Lung (tissue), 12 donors: Measurements from ENCODE around the gene CAMKK2. TPM values are rescaled to one million over a fixed set of nuclear protein-coding genes. Genes with fewer than 3 reads are reported as not detected.

Experiments
- ATAC-seq: fragments of 200-7000 bp; cut with Tn5 transposase; one replicate; pipeline ENCODE4 v1.9.1; 2020; ENCODE audit warnings: moderate number of reproducible peaks; ENCODE audit not compliant: insufficient read depth, low FRiP score
- DNase-seq, 3 donors: peaks; one replicate each; pipeline ENCODE4 v3.0.0-alpha.2; 2013 to 2017
- H3K27ac ChIP-seq, 2 donors: one replicate each; pipeline ENCODE4 v1.5.1; 2013; ENCODE audit warnings: mild to moderate bottlenecking in 2 of 2, moderate library complexity in 2 of 2, control low read depth in 1 of 2, inconsistent platforms in 1 of 2, low read depth in 1 of 2, low read length in 1 of 2
- H3K27me3 ChIP-seq, 3 donors: one replicate each; pipeline ENCODE4 v1.5.1; 2013; ENCODE audit warnings: low read length in 2 of 3; ENCODE audit not compliant: control insufficient read depth in 3 of 3, insufficient read depth in 3 of 3
- H3K36me3 ChIP-seq, 4 donors: one replicate each; pipeline ENCODE4 v1.5.1; 2013; ENCODE audit warnings: low read length in 4 of 4, mild to moderate bottlenecking in 1 of 4, moderate library complexity in 1 of 4; ENCODE audit not compliant: control insufficient read depth in 4 of 4, insufficient read depth in 4 of 4
- H3K4me1 ChIP-seq, 5 donors: one replicate each; pipeline ENCODE4 v1.5.1; 2013; ENCODE audit warnings: low read length in 5 of 5, mild to moderate bottlenecking in 2 of 5, moderate library complexity in 1 of 5; ENCODE audit not compliant: control insufficient read depth in 5 of 5, insufficient read depth in 5 of 5
- H3K4me3 ChIP-seq: one replicate; pipeline ENCODE4 v1.5.1; 2013; ENCODE audit warnings: mild to moderate bottlenecking, control low read depth, moderate library complexity
- H3K9ac ChIP-seq, 2 donors: one replicate each; pipeline ENCODE4 v1.5.1; 2013; ENCODE audit warnings: low read length in 2 of 2, control low read depth in 1 of 2; ENCODE audit not compliant: insufficient read depth in 1 of 2
- H3K9me3 ChIP-seq, 4 donors: one replicate each; pipeline ENCODE4 v1.5.1; 2013; ENCODE audit warnings: low read length in 3 of 4, mild to moderate bottlenecking in 1 of 4, moderate library complexity in 1 of 4; ENCODE audit not compliant: control insufficient read depth in 4 of 4, insufficient read depth in 3 of 4
- CTCF ChIP-seq: IDR thresholded peaks from 2 replicates; pipeline ENCODE4 v1.5.1; 2012; ENCODE audit warnings: mild to moderate bottlenecking; ENCODE audit errors: control extremely low read depth, extremely low read depth
- WGBS, 2 donors: extraction: QIAGEN DNeasy Blood & Tissue Kit; methylation state at CpG; one replicate each; pipeline ENCODE4 v1.1.7; 2013; 5-methylcytosine and 5-hydroxymethylcytosine counted together
- polyA plus RNA-seq, 2 donors: library from polyadenylated mRNA; stranded (reverse); fragments of 200-250 nt; gene quantifications; one replicate each; pipeline ENCODE4 v1.2.1, GENCODE V29; 2013
- total RNA-seq, 2 donors: library from RNA; depleted of rRNA in 1 of 2; stranded (reverse); fragments of >200 nt in 1 of 2; gene quantifications; one replicate each; pipeline ENCODE4 v1.2.1, GENCODE V29; 2014 to 2021
- donor health status: control.
- donor health status: control.
- donor health status: Bipolar disorder and iron deficiency.
- donor health status: healthy.
- donor health status: DM: yes; HTN: yes; CAD: no.

Gene CAMKK2
- total and polyA plus RNA-seq, 4 donors = 12.0 to 46.3 (median 36.0) TPM

- DNase-seq (no peak), ATAC-seq (no peak)
- 62 to 72% methylated on average over 21 of the region's 21 CpGs for WGBS, 2 donors
- H3K9me3 ChIP-seq = peaks cover 0 to 2% (median 0%) of the 10 kb centered on the region in 4 donors
- peaks cover 31 to 45% (median 37%) of the 10 kb centered on the region in 4 donors for H3K36me3 ChIP-seq
- peaks cover 0 to 6% (median 0%) of the 10 kb centered on the region in 5 donors for H3K4me1 ChIP-seq
- TF ChIP-seq CTCF = no peak
- peak overlapping the region in 1 of 2 donors; percentile 16 for H3K27ac ChIP-seq
- no peaks in the 10 kb centered on the region for H3K27me3 ChIP-seq
- H3K9ac ChIP-seq = no peak overlapping the region
- H3K4me3 ChIP-seq = no peak overlapping the region
Observed at GRCh38 chr12:121326996-121327674, 30.6 kb upstream of the CAMKK2 start.

GRCh38 chr12:121325922-121326396, 29.4 kb upstream of the CAMKK2 start:
- H3K9ac ChIP-seq = no peak overlapping the region
- H3K36me3 ChIP-seq = peaks cover 29 to 39% (median 31%) of the 10 kb centered on the region in 4 donors
- H3K4me1 ChIP-seq = peaks cover 0 to 6% (median 0%) of the 10 kb centered on the region in 5 donors
- DNase-seq (no peak), ATAC-seq (no peak)
- H3K9me3 ChIP-seq = peaks cover 0 to 2% (median 0%) of the 10 kb centered on the region in 4 donors
- TF ChIP-seq CTCF = no peak
- H3K4me3 ChIP-seq = no peak overlapping the region
- no peak overlapping the region for H3K27ac ChIP-seq
- no peaks in the 10 kb centered on the region for H3K27me3 ChIP-seq
- 17 to 45% methylated on average over 5 of the region's 5 CpGs for WGBS, 2 donors

GRCh38 chr12:121323908-121324307, 27.4 kb upstream of the CAMKK2 start:
- no peak for TF ChIP-seq CTCF
- H3K9me3 ChIP-seq = peaks cover 0 to 2% (median 0%) of the 10 kb centered on the region in 4 donors
- ATAC-seq (no peak), DNase-seq (no peak)
- no peaks in the 10 kb centered on the region for H3K27me3 ChIP-seq
- no peak overlapping the region for H3K27ac ChIP-seq
- H3K9ac ChIP-seq = no peak overlapping the region
- no peak overlapping the region for H3K4me3 ChIP-seq
- H3K4me1 ChIP-seq = peaks cover 0 to 6% (median 0%) of the 10 kb centered on the region in 5 donors
- H3K36me3 ChIP-seq = peaks cover 17 to 33% (median 24%) of the 10 kb centered on the region in 4 donors
- 85 to 94% methylated on average over 3 of the region's 3 CpGs for WGBS, 2 donors
